ENCODE data around the gene PRMT3. TPM values are rescaled to one million over a fixed set of nuclear protein-coding genes. Genes with fewer than 3 reads are reported as not detected.

PRMT3 gene
- total and polyA plus RNA-seq, 2 donors (not counting 3 experiments of a cell fraction or from before 2014, with no cell fraction given): 6.2 to 13.3 TPM

GRCh38 chr11:20518323-20518834 is 130.9 kb downstream of the PRMT3 start:
- BruUV-seq (replicated peaks): no TSS peak

More at GRCh38 chr11:20518323-20518834, 130.9 kb downstream of the PRMT3 start:
- FAIRE-seq: no peak
- H3K4me2 ChIP-seq (ENCODE audit: insufficient read depth, low read length): no peak overlapping the region
- H3K36me3 ChIP-seq (ENCODE audit: control insufficient read depth in 2 of 2, extremely low read depth in 1 of 2, insufficient read depth in 2 of 2, low read length in 2 of 2): no peaks in the 10 kb centered on the region
- POLR2A ChIA-PET: no interaction called here
- CTCF ChIA-PET: no interaction called here
- intact Hi-C loops (cut with micrococcal nuclease): no loop called here
- no peaks in the 10 kb centered on the region for H3K27me3 ChIP-seq (ENCODE audit: control insufficient read depth in 2 of 2, insufficient read depth in 2 of 2, low read length in 2 of 2)
- H3K4me3 ChIP-seq (replicated peaks in 1 of 3; ENCODE audit: insufficient read depth in 1 of 3, low read depth in 1 of 3, low read length in 3 of 3): no peak overlapping the region
- no peaks in the 10 kb centered on the region for H3K4me1 ChIP-seq (ENCODE audit: control insufficient read depth, extremely low read depth, insufficient read depth, low read length)
- H3K9ac ChIP-seq (replicated peaks; ENCODE audit: extremely low read depth, insufficient read depth, low read length): no peak overlapping the region
- DNase-seq (ENCODE audit: low read depth, low spot score): no peak
- no peaks in the 10 kb centered on the region for H4K20me1 ChIP-seq (replicated peaks; ENCODE audit: control insufficient read depth, extremely low read depth, insufficient read depth, low read length)
- no peak overlapping the region for H3K27ac ChIP-seq (ENCODE audit: insufficient read depth, low read depth, low read length)
- H3K9me3 ChIP-seq (replicated peaks; ENCODE audit: control insufficient read depth, insufficient read depth, low read length): no peaks in the 10 kb centered on the region
- dilution Hi-C loops (cut with MboI; ENCODE audit: extremely low pct_ligation_motif_present, low sequenced_read_pairs): no loop called here
- H3K9me1 ChIP-seq (replicated peaks; ENCODE audit: control insufficient read depth, extremely low read depth, insufficient read depth, low read length): no peaks in the 10 kb centered on the region
- no peaks in the 10 kb centered on the region for H3K79me2 ChIP-seq (ENCODE audit: control insufficient read depth, insufficient read depth, low read length)
- H2AFZ ChIP-seq (ENCODE audit: low read depth, low read length): no peak overlapping the region
- TF ChIP-seq GATA2 (IDR thresholded peaks at IDR 0.05; ENCODE audit: insufficient read depth, insufficient read length, low read depth, low read length) (no peak), FOS (IDR thresholded peaks at IDR 0.05; ENCODE audit: borderline replicate concordance, insufficient read depth, low read length) (no peak), POLR2A (IDR thresholded peaks at IDR 0.05; ENCODE audit: low read depth, low read length) (no peak), CTCF (IDR thresholded peaks at IDR 0.05; ENCODE audit: extremely low read depth in 1 of 2, insufficient read depth in 1 of 2, low read depth in 1 of 2, low read length in 2 of 2) (no peak), EZH2 (IDR thresholded peaks at IDR 0.05; ENCODE audit: borderline replicate concordance, low read depth, low read length, severe bottlenecking) (no peak), MAX (IDR thresholded peaks at IDR 0.05; ENCODE audit: insufficient read depth, insufficient read length) (no peak), POLR2AphosphoS5 (IDR thresholded peaks at IDR 0.05; ENCODE audit: insufficient read depth, low read depth, low read length) (no peak), MYC (IDR thresholded peaks at IDR 0.05; ENCODE audit: low read depth, low read length) (no peak), JUN (IDR thresholded peaks at IDR 0.05; ENCODE audit: borderline replicate concordance, insufficient read depth, insufficient read length, low read depth) (no peak)
